HepG2 (cell line): ENCODE results near the gene CACNG4. TPM values are rescaled to one million over a fixed set of nuclear protein-coding genes. Genes with fewer than 3 reads are reported as not detected.

ENCODE experiments used
- AKNA ChIP-seq: sonication (generic); formaldehyde crosslinking; IDR thresholded peaks from 2 replicates; pipeline ENCODE4 v1.4.0; 2020; ENCODE audit warnings: missing genetic modification reagents, borderline replicate concordance
- BATF2 ChIP-seq: sonication (generic); formaldehyde crosslinking; IDR thresholded peaks from 2 replicates; pipeline ENCODE4 v1.8.0; 2022; ENCODE audit warnings: mild to moderate bottlenecking, missing genetic modification reagents, moderate library complexity
- BRD4 ChIP-seq: sonication (generic); formaldehyde crosslinking; IDR thresholded peaks from 2 replicates; pipeline ENCODE4 v1.4.0; 2020; ENCODE audit warnings: missing genetic modification reagents
- FOXP4 ChIP-seq: sonication (generic); formaldehyde crosslinking; IDR thresholded peaks from 2 replicates; pipeline ENCODE4 v1.4.0; 2020; ENCODE audit warnings: missing genetic modification reagents
- GATAD2A ChIP-seq: IDR thresholded peaks from 2 replicates; pipeline ENCODE4 v1.6.1; 2016
- SOX6 ChIP-seq, 2 experiments: fragments of 450-650 bp in 1 of 2; sonication (generic) in 1 of 2; formaldehyde crosslinking in 1 of 2; IDR thresholded peaks; 2 replicates each; pipeline versions ENCODE4 v1.4.0 to v1.6.1; 2017 to 2020; ENCODE audit warnings: antibody characterized with exemption in 1 of 2, mild to moderate bottlenecking in 1 of 2, missing genetic modification reagents in 1 of 2
- TCF7 ChIP-seq: sonication (generic); IDR thresholded peaks from 2 replicates; pipeline ENCODE4 v1.6.1; 2016; ENCODE audit warnings: antibody characterized with exemption, low read depth
- TEAD2 ChIP-seq: sonication (generic); formaldehyde crosslinking; IDR thresholded peaks from 2 replicates; pipeline ENCODE4 v1.9.0; 2021; ENCODE audit warnings: missing genetic modification reagents
- ZNF224 ChIP-seq: sonication (generic); formaldehyde crosslinking; IDR thresholded peaks from 2 replicates; pipeline ENCODE4 v1.5.0; 2020; ENCODE audit warnings: mild to moderate bottlenecking, missing genetic modification reagents
- ZNF382 ChIP-seq: sonication (generic); formaldehyde crosslinking; IDR thresholded peaks from 2 replicates; pipeline ENCODE4 v1.5.0; 2020; ENCODE audit warnings: missing genetic modification reagents, mild to moderate bottlenecking, borderline replicate concordance
- ZNF431 ChIP-seq: sonication (generic); formaldehyde crosslinking; IDR thresholded peaks from 2 replicates; pipeline ENCODE4 v1.9.0; 2022; ENCODE audit warnings: missing genetic modification reagents, low read depth, mild to moderate bottlenecking, borderline replicate concordance
- ZNF687 ChIP-seq: sonication (generic); formaldehyde crosslinking; IDR thresholded peaks from 2 replicates; pipeline ENCODE4 v1.5.1; 2020; ENCODE audit warnings: mild to moderate bottlenecking, missing genetic modification reagents, moderate library complexity
- polyA plus RNA-seq, 8 experiments: library from polyadenylated mRNA; depleted of rRNA in 3 of 8; stranded (reverse) in 7 of 8; unstranded in 1 of 8; fragments of >200 nt; fragmentation: Illumina TruSeq in 4 of 8; extraction: Trizol in 4 of 8; gene quantifications; 2 replicates each; pipeline versions ENCODE4 v1.2.1 to v1.2.3, GENCODE V29; 2011 to 2016; ENCODE audit warnings: low read depth in 4 of 8, missing spikeins in 1 of 8, mixed read lengths in 1 of 8; ENCODE audit not compliant: insufficient read depth in 1 of 8
- total RNA-seq, 5 experiments: library from RNA; depleted of rRNA; stranded (reverse); fragments of >200 nt; fragmentation: Illumina TruSeq; extraction: Trizol; gene quantifications; 2 replicates each; pipeline ENCODE4 v1.2.3, GENCODE V29; 2016; ENCODE audit warnings: low read depth in 1 of 5

The CACNG4 gene
- total and polyA plus RNA-seq, 2 of the 13 experiments (the other 11 are each of a cell fraction or from before 2014, with no cell fraction given) = 0.09 TPM

- TF ChIP-seq FOXP4 (CRISPR knock-in tag) (peak; percentile 55), BRD4 (CRISPR knock-in tag) (no peak), TCF7 (no peak), AKNA (CRISPR knock-in tag) (no peak), ZNF224 (CRISPR knock-in tag) (no peak), BATF2 (CRISPR knock-in tag) (no peak), ZNF382 (no peak), ZNF687 (CRISPR knock-in tag) (no peak), TEAD2 (CRISPR knock-in tag) (no peak), SOX6 (IDR thresholded peaks at IDR 0.05) (no peak), SOX6 (CRISPR knock-in tag; IDR thresholded peaks at IDR 0.05) (peak; percentile 56; the same call in 1 of the 2 replicates), GATAD2A (CRISPR knock-in tag) (peak; percentile 62), ZNF431 (CRISPR knock-in tag) (no peak)
Measured at GRCh38 chr17:67076290-67076689, 111.8 kb downstream of the CACNG4 start (continued).
